Measurements from ENCODE around the gene NDP. TPM values are rescaled to one million over a fixed set of nuclear protein-coding genes. Genes with fewer than 3 reads are reported as not detected.

Gene NDP
- total and polyA plus RNA-seq, 4 donors: 1.3 to 3.7 TPM; not detected in 2

GRCh38 chrX:43910012-43910411, 63.2 kb downstream of the NDP start:
- Histone ChIP-seq H3K36me3 (ENCODE audit: control insufficient read depth in 4 of 4, insufficient read depth in 4 of 4, low read length in 4 of 4) (peaks cover 0 to 2% (median 0%) of the 10 kb centered on the region in 4 donors), H3K27ac (ENCODE audit: low read depth in 1 of 2, low read length in 1 of 2) (no peak overlapping the region), H3K27me3 (ENCODE audit: control insufficient read depth in 3 of 3, insufficient read depth in 3 of 3, low read length in 2 of 3) (peaks cover 0 to 38% (median 12%) of the 10 kb centered on the region in 3 donors), H3K9ac (ENCODE audit: insufficient read depth in 1 of 2, low read length in 2 of 2) (no peak overlapping the region), H3K9me3 (ENCODE audit: control insufficient read depth in 4 of 4, insufficient read depth in 3 of 4, low read length in 3 of 4) (peaks cover 0 to 3% (median 0%) of the 10 kb centered on the region in 4 donors), H3K4me1 (ENCODE audit: control insufficient read depth in 5 of 5, insufficient read depth in 5 of 5, low read length in 5 of 5) (no peaks in the 10 kb centered on the region), H3K4me3 (no peak overlapping the region)
- ATAC-seq (ENCODE audit: insufficient read depth, low FRiP score) (no peak), DNase-seq (no peak)
- TF ChIP-seq CTCF (IDR thresholded peaks at IDR 0.05; ENCODE audit: control extremely low read depth, extremely low read depth): no peak
- 39 to 81% methylated on average over 1 of the region's 1 CpG for WGBS, 2 donors

DNA sequence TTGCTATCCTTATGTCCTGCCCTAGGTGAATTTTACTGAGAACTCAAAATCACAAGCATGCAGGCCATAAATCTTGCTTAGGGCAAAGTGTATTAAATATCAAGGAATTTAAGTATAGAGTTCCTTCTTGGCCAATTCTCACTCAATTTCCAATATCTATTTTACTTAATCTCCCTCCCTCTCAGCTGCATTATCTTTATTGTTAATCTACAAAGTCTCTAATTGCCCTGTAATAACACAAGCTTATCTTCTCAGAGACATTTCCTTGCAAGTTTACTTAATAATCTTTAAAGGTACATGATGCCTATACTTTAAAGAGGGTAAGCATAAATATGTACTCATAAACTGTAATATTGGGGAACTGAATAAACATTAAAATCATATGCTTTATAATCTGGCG, 64.0 kb downstream of the NDP start:
- Histone ChIP-seq H3K9me3 (ENCODE audit: control insufficient read depth in 4 of 4, insufficient read depth in 3 of 4, low read length in 3 of 4) (no peaks in the 10 kb centered on the region), H3K9ac (ENCODE audit: insufficient read depth in 1 of 2, low read length in 2 of 2) (no peak overlapping the region), H3K4me1 (ENCODE audit: control insufficient read depth in 5 of 5, insufficient read depth in 5 of 5, low read length in 5 of 5) (no peaks in the 10 kb centered on the region), H3K27me3 (ENCODE audit: control insufficient read depth in 3 of 3, insufficient read depth in 3 of 3, low read length in 2 of 3) (peaks cover 0 to 38% (median 12%) of the 10 kb centered on the region in 3 donors), H3K36me3 (ENCODE audit: control insufficient read depth in 4 of 4, insufficient read depth in 4 of 4, low read length in 4 of 4) (peaks cover 0 to 2% (median 0%) of the 10 kb centered on the region in 4 donors), H3K4me3 (no peak overlapping the region), H3K27ac (ENCODE audit: low read depth in 1 of 2, low read length in 1 of 2) (no peak overlapping the region)
- ATAC-seq (ENCODE audit: insufficient read depth, low FRiP score) (no peak), DNase-seq (no peak)
- TF ChIP-seq CTCF (IDR thresholded peaks at IDR 0.05; ENCODE audit: control extremely low read depth, extremely low read depth): no peak
- WGBS, 2 donors: 84 to 87% methylated on average over 1 of the region's 1 CpG

DNA sequence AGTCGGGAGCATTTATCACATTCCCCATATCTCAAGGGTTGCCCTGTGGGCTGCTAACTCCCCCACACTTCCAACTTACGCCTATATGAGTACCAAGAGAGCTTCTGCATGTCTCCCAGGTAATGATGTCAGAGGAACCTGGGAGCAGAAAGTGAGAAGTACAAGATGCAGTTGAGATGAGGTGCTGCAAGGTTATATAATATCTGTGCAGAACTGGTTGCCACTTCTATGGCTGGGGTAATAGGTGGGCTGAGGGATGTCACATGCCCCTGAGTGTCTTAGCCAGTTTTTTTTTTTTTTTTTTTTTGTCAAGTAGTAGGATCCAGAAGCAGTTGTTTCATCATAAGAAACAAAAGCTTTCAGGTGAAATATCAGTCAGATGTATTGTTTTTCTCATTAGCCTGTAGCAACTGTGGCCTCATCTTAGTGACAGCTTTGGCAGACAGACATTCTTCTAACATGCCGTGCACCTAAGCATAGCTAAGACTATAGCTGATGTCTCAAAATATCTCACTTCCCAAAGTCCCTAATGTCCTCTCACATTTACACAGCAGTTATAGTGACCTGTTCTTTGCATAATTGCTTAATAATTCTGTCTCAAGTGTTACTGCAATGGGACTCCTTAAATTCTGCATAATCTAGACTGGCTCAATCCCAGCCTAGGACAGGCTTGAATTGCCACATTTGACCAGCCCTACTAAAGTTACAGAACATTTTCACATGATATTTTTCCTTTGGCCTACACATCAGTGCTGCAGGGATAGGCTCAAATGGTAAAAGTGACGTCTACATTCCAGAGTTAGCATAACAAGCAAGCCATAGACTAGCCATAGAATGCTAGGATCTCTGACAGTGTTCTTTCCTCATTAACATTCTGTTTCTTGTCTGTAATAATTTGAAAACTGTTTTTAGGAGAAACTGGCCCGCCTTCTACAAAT, 73.0 kb downstream of the NDP start:
- Histone ChIP-seq H3K27ac (ENCODE audit: low read depth in 1 of 2, low read length in 1 of 2) (no peak overlapping the region), H3K4me3 (no peak overlapping the region), H3K9me3 (ENCODE audit: control insufficient read depth in 4 of 4, insufficient read depth in 3 of 4, low read length in 3 of 4) (no peaks in the 10 kb centered on the region), H3K9ac (ENCODE audit: insufficient read depth in 1 of 2, low read length in 2 of 2) (no peak overlapping the region), H3K4me1 (ENCODE audit: control insufficient read depth in 5 of 5, insufficient read depth in 5 of 5, low read length in 5 of 5) (no peaks in the 10 kb centered on the region), H3K27me3 (ENCODE audit: control insufficient read depth in 3 of 3, insufficient read depth in 3 of 3, low read length in 2 of 3) (peaks cover 0 to 39% (median 21%) of the 10 kb centered on the region in 3 donors), H3K36me3 (ENCODE audit: control insufficient read depth in 4 of 4, insufficient read depth in 4 of 4, low read length in 4 of 4) (no peaks in the 10 kb centered on the region)
- no peak for DNase-seq
- 67 to 93% methylated on average over 5 of the region's 5 CpGs for WGBS, 2 donors
- no peak for ATAC-seq (ENCODE audit: insufficient read depth, low FRiP score)
- TF ChIP-seq CTCF (IDR thresholded peaks at IDR 0.05; ENCODE audit: control extremely low read depth, extremely low read depth): no peak

Other genes with a start within 250 kb of the NDP start
- gene MAOB, start 90.9 kb downstream of the NDP start, total RNA-seq: 10 to 100 TPM; 17.2 to 19.6 TPM
- gene MAOB, start 90.9 kb downstream of the NDP start, polyA plus RNA-seq: 1 to 10 TPM; 5.6 to 8.6 TPM

Data from lung (tissue), 12 donors.